HEK293 (cell line): ENCODE measurements around the gene INVS.

Experiments used
- CTCF ChIA-PET: fragments of 350-600 bp; formaldehyde crosslinking; extraction: SDS; loops from one replicate; lab custom pipeline; 2021; ENCODE audit warnings: antibody characterized with exemption; lab: Yijun Ruan, JAX
- POLR2A ChIA-PET: fragments of 300-600 bp; formaldehyde crosslinking; extraction: SDS; loops from one replicate; lab custom pipeline; 2020; ENCODE audit warnings: antibody characterized with exemption, inconsistent platforms; lab: Yijun Ruan, JAX
- H3K27ac ChIP-seq: fragments of 200-500 bp; sonication (Bioruptor generic); 2 replicates; pipeline ENCODE4 v1.5.1; 2014; ENCODE audit warnings: low read depth, low read length, control low read depth, inconsistent platforms; ENCODE audit errors: extremely low read depth
- H3K36me3 ChIP-seq, 2 experiments: fragments of 200-500 bp in 1 of 2; sonication (Bioruptor generic) in 1 of 2; 1 replicate in 1 of 2; 2 replicates in 1 of 2; pipeline ENCODE4 v1.5.1; 2014 to 2017; ENCODE audit warnings: inconsistent platforms in 2 of 2, low read length in 2 of 2; ENCODE audit not compliant: control insufficient read depth in 2 of 2, insufficient read depth in 1 of 2
- H3K4me1 ChIP-seq: fragments of 200-500 bp; sonication (Bioruptor generic); 2 replicates; pipeline ENCODE4 v1.5.1; 2014; ENCODE audit warnings: mild to moderate bottlenecking, low read length, inconsistent platforms; ENCODE audit not compliant: control insufficient read depth, insufficient read depth
- H3K4me3 ChIP-seq: 2 replicates; pipeline ENCODE4 v1.5.1; 2011; ENCODE audit warnings: low read depth, mild to moderate bottlenecking, control low read depth, low read length, moderate library complexity
- H3K9me3 ChIP-seq: fragments of 200-500 bp; sonication (Bioruptor generic); 2 replicates; pipeline ENCODE4 v1.5.1; 2014; ENCODE audit warnings: low read depth, low read length, inconsistent platforms; ENCODE audit not compliant: control insufficient read depth, insufficient read depth
- GLIS2 ChIP-seq: fragments of 450-650 bp; formaldehyde crosslinking; IDR thresholded peaks from 2 replicates; pipeline ENCODE4 v1.5.1; 2016; ENCODE audit warnings: missing biosample characterization, missing genetic modification characterization
- IKZF3 ChIP-seq: fragments of 450-650 bp; IDR thresholded peaks from 2 replicates; pipeline ENCODE4 v1.5.0; 2018; ENCODE audit warnings: missing biosample characterization, mild to moderate bottlenecking, missing genetic modification characterization, moderate library complexity
- MZF1 ChIP-seq: fragments of 450-650 bp; formaldehyde crosslinking; IDR thresholded peaks from 2 replicates; pipeline ENCODE4 v1.5.1; 2017; ENCODE audit warnings: missing biosample characterization, missing genetic modification characterization, borderline replicate concordance
- RBAK ChIP-seq: fragments of 450-650 bp; formaldehyde crosslinking; IDR thresholded peaks from 2 replicates; pipeline ENCODE4 v1.5.1; 2016; ENCODE audit warnings: missing biosample characterization, missing genetic modification characterization
- SETDB1 ChIP-seq: IDR thresholded peaks from one replicate; pipeline ENCODE4 v1.6.1; 2017; ENCODE audit warnings: mild to moderate bottlenecking, low read length, moderate library complexity, mixed read lengths; ENCODE audit not compliant: insufficient read length
- ZBTB21 ChIP-seq: fragments of 450-650 bp; formaldehyde crosslinking; IDR thresholded peaks from 2 replicates; pipeline ENCODE4 v1.5.1; 2017; ENCODE audit warnings: missing biosample characterization, missing genetic modification characterization
- ZBTB8A ChIP-seq: fragments of 450-650 bp; formaldehyde crosslinking; IDR thresholded peaks from 2 replicates; pipeline ENCODE4 v1.5.1; 2016; ENCODE audit warnings: missing biosample characterization, missing genetic modification characterization
- ZIC2 ChIP-seq: fragments of 450-650 bp; formaldehyde crosslinking; IDR thresholded peaks from 2 replicates; pipeline ENCODE4 v1.5.1; 2016; ENCODE audit warnings: missing biosample characterization, missing genetic modification characterization
- ZNF112 ChIP-seq: fragments of 450-650 bp; formaldehyde crosslinking; IDR thresholded peaks from 2 replicates; pipeline ENCODE4 v1.5.0; 2017; ENCODE audit warnings: missing biosample characterization, missing genetic modification characterization
- ZNF133 ChIP-seq: fragments of 450-650 bp; formaldehyde crosslinking; IDR thresholded peaks from 2 replicates; pipeline ENCODE4 v1.5.1; 2016; ENCODE audit warnings: missing biosample characterization, missing genetic modification characterization
- ZNF155 ChIP-seq: fragments of 450-650 bp; formaldehyde crosslinking; IDR thresholded peaks from 2 replicates; pipeline ENCODE4 v1.5.1; 2016; ENCODE audit warnings: missing biosample characterization, missing genetic modification characterization
- ZNF19 ChIP-seq: fragments of 450-650 bp; formaldehyde crosslinking; IDR thresholded peaks from 2 replicates; pipeline ENCODE4; 2016; ENCODE audit warnings: missing biosample characterization, missing genetic modification characterization, low read depth
- ZNF202 ChIP-seq: fragments of 450-650 bp; formaldehyde crosslinking; IDR thresholded peaks from 2 replicates; pipeline ENCODE4 v1.5.1; 2016; ENCODE audit warnings: missing biosample characterization, missing genetic modification characterization, borderline replicate concordance
- ZNF274 ChIP-seq, 2 experiments: fragments of 200-500 bp in 1 of 2; fragments of 450-650 bp in 1 of 2; sonication (Bioruptor generic) in 1 of 2; formaldehyde crosslinking in 1 of 2; IDR thresholded peaks; 2 replicates each; pipeline versions ENCODE4 v1.5.1 to v1.6.1; 2014 to 2016; ENCODE audit warnings: borderline replicate concordance in 1 of 2, inconsistent platforms in 1 of 2, low read length in 1 of 2, missing biosample characterization in 1 of 2, missing genetic modification characterization in 1 of 2
- ZNF302 ChIP-seq: fragments of 450-650 bp; formaldehyde crosslinking; IDR thresholded peaks from 2 replicates; pipeline ENCODE4 v1.5.1; 2016; ENCODE audit warnings: missing biosample characterization, missing genetic modification characterization, low read depth
- ZNF391 ChIP-seq: fragments of 450-650 bp; formaldehyde crosslinking; IDR thresholded peaks from 2 replicates; pipeline ENCODE4 v1.5.1; 2016; ENCODE audit warnings: low read depth, missing biosample characterization, missing genetic modification characterization, borderline replicate concordance
- ZNF473 ChIP-seq: fragments of 450-650 bp; formaldehyde crosslinking; IDR thresholded peaks from 2 replicates; pipeline ENCODE4 v1.5.1; 2017; ENCODE audit warnings: missing biosample characterization, missing genetic modification characterization
- ZNF548 ChIP-seq: fragments of 450-650 bp; formaldehyde crosslinking; IDR thresholded peaks from 2 replicates; pipeline ENCODE4 v1.5.1; 2016; ENCODE audit warnings: missing biosample characterization, missing genetic modification characterization
- ZNF558 ChIP-seq: fragments of 450-650 bp; formaldehyde crosslinking; IDR thresholded peaks from 2 replicates; pipeline ENCODE4 v1.5.1; 2016; ENCODE audit warnings: missing biosample characterization, missing genetic modification characterization
- ZNF596 ChIP-seq: fragments of 450-650 bp; IDR thresholded peaks from 2 replicates; pipeline ENCODE4 v1.5.0; 2018; ENCODE audit warnings: missing biosample characterization, mild to moderate bottlenecking, missing genetic modification characterization, moderate library complexity
- ZNF621 ChIP-seq: fragments of 450-650 bp; formaldehyde crosslinking; IDR thresholded peaks from 2 replicates; pipeline ENCODE4 v1.5.1; 2017; ENCODE audit warnings: missing biosample characterization, missing genetic modification characterization
- ZNF624 ChIP-seq: fragments of 450-650 bp; formaldehyde crosslinking; IDR thresholded peaks from 2 replicates; pipeline ENCODE4 v1.5.1; 2017; ENCODE audit warnings: missing biosample characterization, missing genetic modification characterization
- ZNF629 ChIP-seq: fragments of 450-650 bp; formaldehyde crosslinking; IDR thresholded peaks from 2 replicates; pipeline ENCODE4 v1.5.1; 2017; ENCODE audit warnings: missing biosample characterization, missing genetic modification characterization
- ZNF830 ChIP-seq: fragments of 450-650 bp; IDR thresholded peaks from 2 replicates; pipeline ENCODE4 v1.5.0; 2018; ENCODE audit warnings: missing biosample characterization, missing genetic modification characterization, low read depth, mild to moderate bottlenecking, moderate library complexity
- ZNF843 ChIP-seq: fragments of 450-650 bp; formaldehyde crosslinking; IDR thresholded peaks from 2 replicates; pipeline ENCODE4 v1.5.1; 2016; ENCODE audit warnings: missing biosample characterization, missing genetic modification characterization
- ZSCAN23 ChIP-seq: fragments of 450-650 bp; formaldehyde crosslinking; IDR thresholded peaks from 2 replicates; pipeline ENCODE4 v1.5.1; 2016; ENCODE audit warnings: missing biosample characterization, missing genetic modification characterization
- TF ChIP-seq, protein P1 (sequence below): fragments of 450-650 bp; formaldehyde crosslinking; IDR thresholded peaks from 2 replicates; pipeline ENCODE4 v1.5.1; 2016; ENCODE audit warnings: missing biosample characterization, missing genetic modification characterization
- TF ChIP-seq, protein P2 (sequence below): fragments of 450-650 bp; formaldehyde crosslinking; IDR thresholded peaks from 2 replicates; pipeline ENCODE4 v1.5.1; 2016; ENCODE audit warnings: missing biosample characterization, missing genetic modification characterization
- TF ChIP-seq, protein P3 (sequence below): fragments of 450-650 bp; formaldehyde crosslinking; IDR thresholded peaks from 2 replicates; pipeline ENCODE4 v1.5.1; 2016; ENCODE audit warnings: missing biosample characterization, missing genetic modification characterization, borderline replicate concordance
- TF ChIP-seq, protein P4 (sequence below): fragments of 450-650 bp; formaldehyde crosslinking; IDR thresholded peaks from 2 replicates; pipeline ENCODE4 v1.5.1; 2016; ENCODE audit warnings: missing biosample characterization, missing genetic modification characterization

Gene INVS

DNA sequence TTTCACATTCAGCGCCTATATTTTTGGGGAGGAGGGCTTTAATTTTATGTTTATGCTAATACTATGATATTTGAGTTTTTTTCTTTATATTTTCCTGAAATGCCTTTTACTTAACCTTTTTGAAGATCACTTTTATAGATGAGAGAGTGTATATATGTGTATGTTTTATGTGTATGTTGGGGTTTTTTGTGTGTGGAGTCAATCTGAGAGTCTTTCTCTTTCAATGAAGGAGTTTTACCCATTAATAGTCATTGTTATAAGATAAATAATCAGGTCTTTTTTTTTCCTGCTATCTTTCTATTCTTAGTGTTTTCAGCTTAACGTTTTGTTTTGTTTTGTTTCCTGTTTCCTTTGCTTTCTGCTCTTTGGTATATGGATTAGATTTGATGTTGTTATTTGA is 141.5 kb downstream of the INVS start (continued):
- TF ChIP-seq ZNF274 (IDR thresholded peaks at IDR 0.05; ENCODE audit: low read length) = no peak
- no peak for TF ChIP-seq ZNF274 (tag by site-specific recombination; IDR thresholded peaks at IDR 0.05; ENCODE audit: borderline replicate concordance)
- TF ChIP-seq, protein P1, sequence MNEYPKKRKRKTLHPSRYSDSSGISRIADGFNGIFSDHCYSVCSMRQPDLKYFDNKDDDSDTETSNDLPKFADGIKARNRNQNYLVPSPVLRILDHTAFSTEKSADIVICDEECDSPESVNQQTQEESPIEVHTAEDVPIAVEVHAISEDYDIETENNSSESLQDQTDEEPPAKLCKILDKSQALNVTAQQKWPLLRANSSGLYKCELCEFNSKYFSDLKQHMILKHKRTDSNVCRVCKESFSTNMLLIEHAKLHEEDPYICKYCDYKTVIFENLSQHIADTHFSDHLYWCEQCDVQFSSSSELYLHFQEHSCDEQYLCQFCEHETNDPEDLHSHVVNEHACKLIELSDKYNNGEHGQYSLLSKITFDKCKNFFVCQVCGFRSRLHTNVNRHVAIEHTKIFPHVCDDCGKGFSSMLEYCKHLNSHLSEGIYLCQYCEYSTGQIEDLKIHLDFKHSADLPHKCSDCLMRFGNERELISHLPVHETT (tag by site-specific recombination) = no peak
- TF ChIP-seq ZNF202 = no peak
- TF ChIP-seq, protein P2, sequence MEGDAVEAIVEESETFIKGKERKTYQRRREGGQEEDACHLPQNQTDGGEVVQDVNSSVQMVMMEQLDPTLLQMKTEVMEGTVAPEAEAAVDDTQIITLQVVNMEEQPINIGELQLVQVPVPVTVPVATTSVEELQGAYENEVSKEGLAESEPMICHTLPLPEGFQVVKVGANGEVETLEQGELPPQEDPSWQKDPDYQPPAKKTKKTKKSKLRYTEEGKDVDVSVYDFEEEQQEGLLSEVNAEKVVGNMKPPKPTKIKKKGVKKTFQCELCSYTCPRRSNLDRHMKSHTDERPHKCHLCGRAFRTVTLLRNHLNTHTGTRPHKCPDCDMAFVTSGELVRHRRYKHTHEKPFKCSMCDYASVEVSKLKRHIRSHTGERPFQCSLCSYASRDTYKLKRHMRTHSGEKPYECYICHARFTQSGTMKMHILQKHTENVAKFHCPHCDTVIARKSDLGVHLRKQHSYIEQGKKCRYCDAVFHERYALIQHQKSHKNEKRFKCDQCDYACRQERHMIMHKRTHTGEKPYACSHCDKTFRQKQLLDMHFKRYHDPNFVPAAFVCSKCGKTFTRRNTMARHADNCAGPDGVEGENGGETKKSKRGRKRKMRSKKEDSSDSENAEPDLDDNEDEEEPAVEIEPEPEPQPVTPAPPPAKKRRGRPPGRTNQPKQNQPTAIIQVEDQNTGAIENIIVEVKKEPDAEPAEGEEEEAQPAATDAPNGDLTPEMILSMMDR (tag by site-specific recombination) = no peak
- TF ChIP-seq ZNF302 = no peak
- no peak for TF ChIP-seq ZNF112 (tag by site-specific recombination)
- TF ChIP-seq ZBTB21 (tag by site-specific recombination) = no peak
- no peak for TF ChIP-seq ZNF548 (tag by site-specific recombination)
- TF ChIP-seq MZF1 (tag by site-specific recombination) = no peak
- no peak for TF ChIP-seq ZIC2 (tag by site-specific recombination)
- no peak for TF ChIP-seq ZNF843 (tag by site-specific recombination)

DNA sequence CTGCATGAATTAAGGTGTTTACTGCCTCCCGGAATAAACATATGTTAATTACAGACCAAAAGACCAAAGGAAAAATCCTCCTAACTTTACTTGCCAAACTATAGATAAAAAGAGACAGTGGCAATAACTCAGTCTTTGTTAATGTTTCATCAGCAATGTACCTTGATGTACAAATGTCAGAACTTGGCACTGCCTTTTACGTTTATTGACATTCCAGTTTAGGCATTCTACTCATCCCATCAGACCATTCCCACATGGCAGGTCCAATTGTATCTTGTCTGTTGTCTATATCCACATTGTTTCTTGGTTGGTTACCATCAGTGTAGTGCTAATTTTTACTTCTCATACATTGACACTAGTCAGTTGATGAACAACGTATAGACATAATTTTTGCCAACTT is 168.2 kb downstream of the INVS start:
- TF ChIP-seq, protein P3, sequence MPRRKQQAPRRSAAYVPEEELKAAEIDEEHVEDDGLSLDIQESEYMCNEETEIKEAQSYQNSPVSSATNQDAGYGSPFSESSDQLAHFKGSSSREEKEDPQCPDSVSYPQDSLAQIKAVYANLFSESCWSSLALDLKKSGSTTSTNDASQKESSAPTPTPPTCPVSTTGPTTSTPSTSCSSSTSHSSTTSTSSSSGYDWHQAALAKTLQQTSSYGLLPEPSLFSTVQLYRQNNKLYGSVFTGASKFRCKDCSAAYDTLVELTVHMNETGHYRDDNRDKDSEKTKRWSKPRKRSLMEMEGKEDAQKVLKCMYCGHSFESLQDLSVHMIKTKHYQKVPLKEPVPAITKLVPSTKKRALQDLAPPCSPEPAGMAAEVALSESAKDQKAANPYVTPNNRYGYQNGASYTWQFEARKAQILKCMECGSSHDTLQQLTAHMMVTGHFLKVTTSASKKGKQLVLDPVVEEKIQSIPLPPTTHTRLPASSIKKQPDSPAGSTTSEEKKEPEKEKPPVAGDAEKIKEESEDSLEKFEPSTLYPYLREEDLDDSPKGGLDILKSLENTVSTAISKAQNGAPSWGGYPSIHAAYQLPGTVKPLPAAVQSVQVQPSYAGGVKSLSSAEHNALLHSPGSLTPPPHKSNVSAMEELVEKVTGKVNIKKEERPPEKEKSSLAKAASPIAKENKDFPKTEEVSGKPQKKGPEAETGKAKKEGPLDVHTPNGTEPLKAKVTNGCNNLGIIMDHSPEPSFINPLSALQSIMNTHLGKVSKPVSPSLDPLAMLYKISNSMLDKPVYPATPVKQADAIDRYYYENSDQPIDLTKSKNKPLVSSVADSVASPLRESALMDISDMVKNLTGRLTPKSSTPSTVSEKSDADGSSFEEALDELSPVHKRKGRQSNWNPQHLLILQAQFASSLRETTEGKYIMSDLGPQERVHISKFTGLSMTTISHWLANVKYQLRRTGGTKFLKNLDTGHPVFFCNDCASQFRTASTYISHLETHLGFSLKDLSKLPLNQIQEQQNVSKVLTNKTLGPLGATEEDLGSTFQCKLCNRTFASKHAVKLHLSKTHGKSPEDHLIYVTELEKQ (tag by site-specific recombination) = no peak
- TF ChIP-seq ZNF473 (tag by site-specific recombination) (no peak), ZNF391 (tag by site-specific recombination) (no peak), ZNF843 (tag by site-specific recombination) (no peak), ZNF621 (tag by site-specific recombination) (no peak), ZNF19 (tag by site-specific recombination) (no peak), RBAK (tag by site-specific recombination) (no peak), ZNF624 (tag by site-specific recombination) (no peak), ZNF558 (tag by site-specific recombination) (no peak), ZBTB8A (tag by site-specific recombination) (no peak), GLIS2 (tag by site-specific recombination) (no peak), ZNF629 (tag by site-specific recombination) (no peak), IKZF3 (tag by site-specific recombination) (no peak), ZNF596 (tag by site-specific recombination) (no peak), ZNF830 (no peak), SETDB1 (no peak), ZNF155 (no peak), ZNF133 (no peak), ZSCAN23 (tag by site-specific recombination) (no peak)
- TF ChIP-seq, protein P4, sequence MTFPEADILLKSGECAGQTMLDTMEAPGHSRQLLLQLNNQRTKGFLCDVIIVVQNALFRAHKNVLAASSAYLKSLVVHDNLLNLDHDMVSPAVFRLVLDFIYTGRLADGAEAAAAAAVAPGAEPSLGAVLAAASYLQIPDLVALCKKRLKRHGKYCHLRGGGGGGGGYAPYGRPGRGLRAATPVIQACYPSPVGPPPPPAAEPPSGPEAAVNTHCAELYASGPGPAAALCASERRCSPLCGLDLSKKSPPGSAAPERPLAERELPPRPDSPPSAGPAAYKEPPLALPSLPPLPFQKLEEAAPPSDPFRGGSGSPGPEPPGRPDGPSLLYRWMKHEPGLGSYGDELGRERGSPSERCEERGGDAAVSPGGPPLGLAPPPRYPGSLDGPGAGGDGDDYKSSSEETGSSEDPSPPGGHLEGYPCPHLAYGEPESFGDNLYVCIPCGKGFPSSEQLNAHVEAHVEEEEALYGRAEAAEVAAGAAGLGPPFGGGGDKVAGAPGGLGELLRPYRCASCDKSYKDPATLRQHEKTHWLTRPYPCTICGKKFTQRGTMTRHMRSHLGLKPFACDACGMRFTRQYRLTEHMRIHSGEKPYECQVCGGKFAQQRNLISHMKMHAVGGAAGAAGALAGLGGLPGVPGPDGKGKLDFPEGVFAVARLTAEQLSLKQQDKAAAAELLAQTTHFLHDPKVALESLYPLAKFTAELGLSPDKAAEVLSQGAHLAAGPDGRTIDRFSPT (tag by site-specific recombination) = no peak
- no peak overlapping the region for H3K4me3 ChIP-seq
- ChIA-PET POLR2A (no interaction called here), CTCF (no interaction called here)
- no peak overlapping the region for H3K27ac ChIP-seq
- no peaks in the 10 kb centered on the region for H3K9me3 ChIP-seq
- no peaks in the 10 kb centered on the region for H3K4me1 ChIP-seq
- peaks cover 4 to 27% of the 10 kb centered on the region in 2 experiments for H3K36me3 ChIP-seq
